ENCODE results near the gene CLDN12. TPM values are rescaled to one million over a fixed set of nuclear protein-coding genes. Genes with fewer than 3 reads are reported as not detected.

Gene CLDN12
- total and polyA plus RNA-seq, 2 of the 4 experiments (the other 2 are of a cell fraction): 33.4 to 46.4 TPM

DNA sequence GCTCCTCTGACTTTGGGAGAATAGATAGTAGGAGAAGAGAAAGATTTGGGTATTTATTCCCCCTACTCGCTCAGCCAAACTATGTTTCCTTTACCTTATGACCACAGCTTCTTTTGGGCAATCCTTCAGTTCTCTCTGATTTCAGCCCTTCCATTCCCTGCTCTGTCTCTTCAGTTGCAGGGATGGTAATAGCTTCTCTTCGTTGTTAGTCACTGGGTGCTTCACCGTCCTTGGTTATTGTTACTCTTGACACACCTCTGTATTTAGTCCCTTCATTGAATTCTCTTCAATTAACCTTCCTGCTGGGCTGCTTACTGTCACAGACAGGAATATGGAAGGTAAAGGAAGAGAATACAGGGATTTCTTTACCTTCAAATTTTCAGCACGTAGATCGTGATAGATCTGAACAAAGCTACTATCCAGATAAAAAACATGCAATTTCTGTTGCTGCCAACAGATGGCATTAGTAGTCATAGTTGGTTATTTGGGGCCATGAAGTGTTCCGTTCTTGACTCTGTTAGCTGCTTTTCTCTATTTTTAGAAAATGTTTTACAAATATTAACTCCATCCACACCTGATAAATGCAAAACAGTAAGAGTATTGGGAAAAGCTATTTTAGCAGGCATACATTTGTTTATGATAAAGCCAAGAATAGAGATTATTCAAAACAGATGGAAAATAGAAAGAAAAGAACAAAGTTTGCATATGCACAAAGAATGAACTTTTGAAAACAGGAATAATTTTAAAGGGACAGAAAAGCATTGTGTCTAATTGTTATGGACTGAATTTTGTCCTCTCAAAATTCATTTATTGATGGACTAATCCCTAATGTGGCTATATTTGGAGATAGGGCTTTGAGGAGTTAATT is 52.1 kb downstream of the CLDN12 start:
- H3K4me2 ChIP-seq (ENCODE audit: low read depth, low read length): peak overlapping the region; percentile 78; the same call in 1 of the 2 replicates
- no peak overlapping the region for H3K9ac ChIP-seq (ENCODE audit: low read depth, low read length)
- no peaks in the 10 kb centered on the region for H3K4me1 ChIP-seq (ENCODE audit: control insufficient read depth, insufficient read depth, low read length)
- H3K4ac ChIP-seq (ENCODE audit: low read depth, low read length): no peak overlapping the region
- peak overlapping the region; percentile 23; the same call in 1 of the 2 replicates for H3K4me3 ChIP-seq (ENCODE audit: insufficient read depth, low read depth, low read length)
- no TSS peak for BruUV-seq (replicated peaks)
- H2AK5ac ChIP-seq (ENCODE audit: low read depth, low read length): no peak overlapping the region
- intact Hi-C loops (cut with micrococcal nuclease) (loop anchor here (1.0 to 10.0 kb wide), 4 partner anchors 141 to 579 kb away; partner anchors contain the start of gene CDK14), dilution Hi-C loops (cut with HindIII; ENCODE audit: low sequenced_read_pairs, unreplicated experiment) (no loop called here), in situ Hi-C loops (cut with MboI; ENCODE audit: low sequenced_read_pairs) (loop anchor here (10.0 kb wide), 1 partner anchor 569 kb away; no protein-coding TSS in a partner anchor)
- H3K36me3 ChIP-seq (ENCODE audit: control insufficient read depth, insufficient read depth, low read length): no peaks in the 10 kb centered on the region
- TF ChIP-seq RAD21 (IDR thresholded peaks at IDR 0.05; ENCODE audit: low read length) (peak; percentile 72), RFX5 (IDR thresholded peaks at IDR 0.05; ENCODE audit: low read depth, low read length) (no peak), FOS (IDR thresholded peaks at IDR 0.05; ENCODE audit: low read depth, low read length) (no peak), CHD1 (IDR thresholded peaks at IDR 0.05; ENCODE audit: low read depth, low read length) (no peak), MXI1 (IDR thresholded peaks at IDR 0.05; ENCODE audit: borderline replicate concordance, low read depth, low read length) (no peak), SMC3 (IDR thresholded peaks at IDR 0.05; ENCODE audit: low read depth, low read length) (peak; percentile 72), MAFK (IDR thresholded peaks at IDR 0.05; ENCODE audit: low read depth, low read length) (no peak)
- TF ChIP-seq, protein P1, sequence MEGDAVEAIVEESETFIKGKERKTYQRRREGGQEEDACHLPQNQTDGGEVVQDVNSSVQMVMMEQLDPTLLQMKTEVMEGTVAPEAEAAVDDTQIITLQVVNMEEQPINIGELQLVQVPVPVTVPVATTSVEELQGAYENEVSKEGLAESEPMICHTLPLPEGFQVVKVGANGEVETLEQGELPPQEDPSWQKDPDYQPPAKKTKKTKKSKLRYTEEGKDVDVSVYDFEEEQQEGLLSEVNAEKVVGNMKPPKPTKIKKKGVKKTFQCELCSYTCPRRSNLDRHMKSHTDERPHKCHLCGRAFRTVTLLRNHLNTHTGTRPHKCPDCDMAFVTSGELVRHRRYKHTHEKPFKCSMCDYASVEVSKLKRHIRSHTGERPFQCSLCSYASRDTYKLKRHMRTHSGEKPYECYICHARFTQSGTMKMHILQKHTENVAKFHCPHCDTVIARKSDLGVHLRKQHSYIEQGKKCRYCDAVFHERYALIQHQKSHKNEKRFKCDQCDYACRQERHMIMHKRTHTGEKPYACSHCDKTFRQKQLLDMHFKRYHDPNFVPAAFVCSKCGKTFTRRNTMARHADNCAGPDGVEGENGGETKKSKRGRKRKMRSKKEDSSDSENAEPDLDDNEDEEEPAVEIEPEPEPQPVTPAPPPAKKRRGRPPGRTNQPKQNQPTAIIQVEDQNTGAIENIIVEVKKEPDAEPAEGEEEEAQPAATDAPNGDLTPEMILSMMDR (conservative IDR thresholded peaks at IDR 0.05; ENCODE audit: low read depth, low read length): peak; percentile 70
- WGBS, 2 experiments (ENCODE audit: extremely low coverage in 2 of 2, insufficient read length in 1 of 2): no CpG with 5 or more reads among the region's 6 CpGs
- H2AK9ac ChIP-seq (replicated peaks; ENCODE audit: low read depth, low read length, poor library complexity): no peak overlapping the region
- H4K8ac ChIP-seq (ENCODE audit: low read depth in 2 of 2, low read length in 2 of 2): no peak overlapping the region
- no peaks in the 10 kb centered on the region for H4K20me1 ChIP-seq (ENCODE audit: insufficient read depth, low read length)
- no peak overlapping the region for H4K5ac ChIP-seq (ENCODE audit: low read depth, low read length)
- ATAC-seq (ENCODE audit: low read depth) (peak; percentile 89), DNase-seq (peak; percentile 57)
- no peaks in the 10 kb centered on the region for H3K9me3 ChIP-seq (ENCODE audit: control insufficient read depth, insufficient read depth, low read length)
- CTCF ChIA-PET: interaction anchor here (0.6 to 1.9 kb wide), 9 partner anchors 10 to 672 kb away, joined by 3 to 12 read pairs (median 3); no protein-coding TSS in a partner anchor
- H4K91ac ChIP-seq (ENCODE audit: insufficient read depth, low read depth, low read length): no peak overlapping the region
- no peak overlapping the region for H2BK15ac ChIP-seq (ENCODE audit: low read depth, low read length)
- no peak overlapping the region for H2AFZ ChIP-seq (replicated peaks; ENCODE audit: low read length, poor library complexity)
- no peaks in the 10 kb centered on the region for H3K27me3 ChIP-seq (ENCODE audit: control insufficient read depth, insufficient read depth, low read length)
- no peaks in the 10 kb centered on the region for H3K9me1 ChIP-seq (ENCODE audit: insufficient read depth, low read length)
- H3K18ac ChIP-seq (ENCODE audit: low read depth, low read length): no peak overlapping the region
- H3K79me1 ChIP-seq (ENCODE audit: low read depth in 1 of 2, low read length in 2 of 2): no peaks in the 10 kb centered on the region
- H3K27ac ChIP-seq (ENCODE audit: insufficient read depth, low read length): no peak overlapping the region
- no peak overlapping the region for H2BK5ac ChIP-seq (ENCODE audit: low read depth, low read length, poor library complexity, severe bottlenecking)
- H3K23ac ChIP-seq (ENCODE audit: low read depth, low read length): no peak overlapping the region
- POLR2A ChIA-PET (ENCODE audit: unreplicated experiment): no interaction called here
- no peak overlapping the region for H3K56ac ChIP-seq (ENCODE audit: extremely low read depth, insufficient read depth, low read length)
- no peak overlapping the region for H3K14ac ChIP-seq (replicated peaks; ENCODE audit: low read depth, low read length)
- H2BK20ac ChIP-seq (ENCODE audit: low read depth, low read length): no peak overlapping the region
- H2BK120ac ChIP-seq (ENCODE audit: low read depth, low read length): no peak overlapping the region

Data from IMR-90 (cell line).